HEK293 (cell line): ENCODE results near the gene TIMM17B.

Experiments used
- CTCF ChIA-PET: fragments of 350-600 bp; formaldehyde crosslinking; extraction: SDS; loops from one replicate; lab custom pipeline; 2021; ENCODE audit warnings: antibody characterized with exemption; lab: Yijun Ruan, JAX
- POLR2A ChIA-PET: fragments of 300-600 bp; formaldehyde crosslinking; extraction: SDS; loops from one replicate; lab custom pipeline; 2020; ENCODE audit warnings: antibody characterized with exemption, inconsistent platforms; lab: Yijun Ruan, JAX
- H3K27ac ChIP-seq: fragments of 200-500 bp; sonication (Bioruptor generic); 2 replicates; pipeline ENCODE4 v1.5.1; 2014; ENCODE audit warnings: low read depth, low read length, control low read depth, inconsistent platforms; ENCODE audit errors: extremely low read depth
- H3K36me3 ChIP-seq, 2 experiments: fragments of 200-500 bp in 1 of 2; sonication (Bioruptor generic) in 1 of 2; 1 replicate in 1 of 2; 2 replicates in 1 of 2; pipeline ENCODE4 v1.5.1; 2014 to 2017; ENCODE audit warnings: inconsistent platforms in 2 of 2, low read length in 2 of 2; ENCODE audit not compliant: control insufficient read depth in 2 of 2, insufficient read depth in 1 of 2
- H3K4me1 ChIP-seq: fragments of 200-500 bp; sonication (Bioruptor generic); 2 replicates; pipeline ENCODE4 v1.5.1; 2014; ENCODE audit warnings: mild to moderate bottlenecking, low read length, inconsistent platforms; ENCODE audit not compliant: control insufficient read depth, insufficient read depth
- H3K4me3 ChIP-seq: 2 replicates; pipeline ENCODE4 v1.5.1; 2011; ENCODE audit warnings: low read depth, mild to moderate bottlenecking, control low read depth, low read length, moderate library complexity
- H3K9me3 ChIP-seq: fragments of 200-500 bp; sonication (Bioruptor generic); 2 replicates; pipeline ENCODE4 v1.5.1; 2014; ENCODE audit warnings: low read depth, low read length, inconsistent platforms; ENCODE audit not compliant: control insufficient read depth, insufficient read depth
- BCL11A ChIP-seq: fragments of 450-650 bp; formaldehyde crosslinking; IDR thresholded peaks from 2 replicates; pipeline ENCODE4 v1.5.1; 2016; ENCODE audit warnings: low read depth, missing biosample characterization, missing genetic modification characterization
- FEZF1 ChIP-seq: fragments of 450-650 bp; formaldehyde crosslinking; IDR thresholded peaks from 2 replicates; pipeline ENCODE4 v1.5.1; 2016; ENCODE audit warnings: missing biosample characterization, missing genetic modification characterization
- GLI4 ChIP-seq: fragments of 450-650 bp; formaldehyde crosslinking; IDR thresholded peaks from 2 replicates; pipeline ENCODE4 v1.5.1; 2016; ENCODE audit warnings: missing biosample characterization, missing genetic modification characterization
- IKZF3 ChIP-seq: fragments of 450-650 bp; IDR thresholded peaks from 2 replicates; pipeline ENCODE4 v1.5.0; 2018; ENCODE audit warnings: missing biosample characterization, mild to moderate bottlenecking, missing genetic modification characterization, moderate library complexity
- KLF16 ChIP-seq: fragments of 450-650 bp; formaldehyde crosslinking; IDR thresholded peaks from 2 replicates; pipeline ENCODE4 v1.5.1; 2017; ENCODE audit warnings: missing biosample characterization, missing genetic modification characterization
- REPIN1 ChIP-seq: fragments of 450-650 bp; formaldehyde crosslinking; IDR thresholded peaks from 2 replicates; pipeline ENCODE4 v1.5.1; 2017; ENCODE audit warnings: missing biosample characterization, missing genetic modification characterization, low read depth
- SP3 ChIP-seq: fragments of 450-650 bp; formaldehyde crosslinking; IDR thresholded peaks from 2 replicates; pipeline ENCODE4 v1.5.1; 2016; ENCODE audit warnings: missing biosample characterization, missing genetic modification characterization
- YY1 ChIP-seq: fragments of 450-650 bp; formaldehyde crosslinking; IDR thresholded peaks from 2 replicates; pipeline ENCODE4 v1.5.1; 2018; ENCODE audit warnings: missing biosample characterization, missing genetic modification characterization
- ZBTB20 ChIP-seq: fragments of 450-650 bp; formaldehyde crosslinking; IDR thresholded peaks from 2 replicates; pipeline ENCODE4 v1.5.1; 2016; ENCODE audit warnings: missing biosample characterization, missing genetic modification characterization
- ZEB2 ChIP-seq: fragments of 450-650 bp; formaldehyde crosslinking; IDR thresholded peaks from 2 replicates; pipeline ENCODE4 v1.5.1; 2016; ENCODE audit warnings: missing biosample characterization, missing genetic modification characterization
- ZFP3 ChIP-seq: fragments of 450-650 bp; formaldehyde crosslinking; IDR thresholded peaks from 2 replicates; pipeline ENCODE4 v1.5.1; 2016; ENCODE audit warnings: low read depth, missing biosample characterization, missing genetic modification characterization
- ZNF121 ChIP-seq: fragments of 450-650 bp; formaldehyde crosslinking; IDR thresholded peaks from 2 replicates; pipeline ENCODE4 v1.5.1; 2016; ENCODE audit warnings: missing biosample characterization, missing genetic modification characterization
- ZNF184 ChIP-seq: fragments of 450-650 bp; IDR thresholded peaks from 2 replicates; pipeline ENCODE4 v1.5.1; 2018; ENCODE audit warnings: missing biosample characterization, mild to moderate bottlenecking, missing genetic modification characterization
- ZNF350 ChIP-seq: fragments of 450-650 bp; formaldehyde crosslinking; IDR thresholded peaks from 2 replicates; pipeline ENCODE4 v1.5.0; 2017; ENCODE audit warnings: missing biosample characterization, mild to moderate bottlenecking, missing genetic modification characterization
- ZNF426 ChIP-seq: fragments of 450-650 bp; formaldehyde crosslinking; IDR thresholded peaks from 2 replicates; pipeline ENCODE4 v1.5.1; 2017; ENCODE audit warnings: missing biosample characterization, missing genetic modification characterization, mild to moderate bottlenecking, inconsistent platforms, moderate library complexity
- ZNF521 ChIP-seq: fragments of 450-650 bp; formaldehyde crosslinking; IDR thresholded peaks from 2 replicates; pipeline ENCODE4 v1.5.1; 2017; ENCODE audit warnings: missing biosample characterization, mild to moderate bottlenecking, missing genetic modification characterization
- ZNF555 ChIP-seq: fragments of 450-650 bp; formaldehyde crosslinking; conservative IDR thresholded peaks from 2 replicates; pipeline ENCODE4 v1.5.1; 2017; ENCODE audit warnings: missing biosample characterization, mild to moderate bottlenecking, missing genetic modification characterization, inconsistent platforms
- ZNF654 ChIP-seq: fragments of 450-650 bp; formaldehyde crosslinking; IDR thresholded peaks from 2 replicates; pipeline ENCODE4 v1.5.1; 2016; ENCODE audit warnings: low read depth, missing biosample characterization, missing genetic modification characterization
- ZNF670 ChIP-seq: fragments of 450-650 bp; formaldehyde crosslinking; IDR thresholded peaks from 2 replicates; pipeline ENCODE4 v1.5.1; 2016; ENCODE audit warnings: missing biosample characterization, missing genetic modification characterization, low read depth
- ZNF777 ChIP-seq: fragments of 450-650 bp; formaldehyde crosslinking; IDR thresholded peaks from 2 replicates; pipeline ENCODE4 v1.5.1; 2017; ENCODE audit warnings: missing biosample characterization, missing genetic modification characterization, borderline replicate concordance
- TF ChIP-seq, protein P1 (sequence below): fragments of 450-650 bp; IDR thresholded peaks from 2 replicates; pipeline ENCODE4 v1.5.1; 2018; ENCODE audit warnings: missing biosample characterization, missing genetic modification characterization
- TF ChIP-seq, protein P2 (sequence below): fragments of 450-650 bp; formaldehyde crosslinking; IDR thresholded peaks from 2 replicates; pipeline ENCODE4 v1.5.1; 2016; ENCODE audit warnings: missing biosample characterization, missing genetic modification characterization
- TF ChIP-seq, protein P3 (sequence below): fragments of 450-650 bp; formaldehyde crosslinking; IDR thresholded peaks from 2 replicates; pipeline ENCODE4 v1.5.1; 2016; ENCODE audit warnings: missing biosample characterization, missing genetic modification characterization
- TF ChIP-seq, protein P4 (sequence below): fragments of 450-650 bp; formaldehyde crosslinking; IDR thresholded peaks from 2 replicates; pipeline ENCODE4 v1.5.1; 2016; ENCODE audit warnings: missing biosample characterization, missing genetic modification characterization

Gene TIMM17B

DNA sequence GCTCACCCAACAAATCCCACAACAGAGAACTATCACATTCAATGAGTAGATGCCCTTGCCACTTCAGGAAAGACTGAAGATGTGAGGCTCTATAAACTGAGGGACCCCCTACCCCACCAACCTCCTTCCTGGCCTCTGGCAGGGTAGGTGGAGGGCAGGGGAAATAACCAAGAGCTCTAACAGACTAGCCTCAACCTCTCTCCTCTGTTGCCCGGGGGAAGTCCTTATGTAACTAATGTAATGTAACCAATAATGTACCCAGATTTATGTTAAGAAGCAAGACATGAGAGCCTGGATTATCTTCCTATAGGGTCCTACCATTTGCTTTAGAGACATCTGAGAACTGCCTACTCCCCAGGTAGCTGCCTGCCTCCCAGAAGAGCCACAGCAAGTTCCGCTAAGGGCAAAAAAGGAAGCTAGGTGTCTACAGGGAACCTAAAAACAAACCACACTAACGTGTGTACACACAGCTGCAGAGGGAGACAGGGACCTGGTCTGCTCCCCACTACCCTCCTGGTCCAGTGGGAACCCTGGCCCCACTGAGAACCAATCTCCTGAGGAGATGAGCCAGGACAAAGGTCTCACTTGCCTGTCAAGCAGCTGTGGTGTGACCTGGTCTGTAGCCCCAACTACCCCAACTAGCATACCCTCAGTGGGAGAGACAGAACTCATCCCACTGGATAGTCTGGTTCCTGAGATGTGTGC is 42.1 kb upstream of the TIMM17B start:
- Histone ChIP-seq H3K4me3 (no peak overlapping the region), H3K4me1 (no peaks in the 10 kb centered on the region), H3K36me3 (peaks cover 0 to 90% of the 10 kb centered on the region in 2 experiments; a peak in 2 of 3 replicates), H3K9me3 (no peaks in the 10 kb centered on the region), H3K27ac (no peak overlapping the region)
- POLR2A ChIA-PET, result no interaction called here
- CTCF ChIA-PET, result interaction anchor here (0.6 to 1.3 kb wide), 2 partner anchors 16 to 400 kb away, joined by 3 read pairs; partner anchors contain the start of gene TBC1D25
- TF ChIP-seq ZNF670, result no peak
- TF ChIP-seq, protein P1, sequence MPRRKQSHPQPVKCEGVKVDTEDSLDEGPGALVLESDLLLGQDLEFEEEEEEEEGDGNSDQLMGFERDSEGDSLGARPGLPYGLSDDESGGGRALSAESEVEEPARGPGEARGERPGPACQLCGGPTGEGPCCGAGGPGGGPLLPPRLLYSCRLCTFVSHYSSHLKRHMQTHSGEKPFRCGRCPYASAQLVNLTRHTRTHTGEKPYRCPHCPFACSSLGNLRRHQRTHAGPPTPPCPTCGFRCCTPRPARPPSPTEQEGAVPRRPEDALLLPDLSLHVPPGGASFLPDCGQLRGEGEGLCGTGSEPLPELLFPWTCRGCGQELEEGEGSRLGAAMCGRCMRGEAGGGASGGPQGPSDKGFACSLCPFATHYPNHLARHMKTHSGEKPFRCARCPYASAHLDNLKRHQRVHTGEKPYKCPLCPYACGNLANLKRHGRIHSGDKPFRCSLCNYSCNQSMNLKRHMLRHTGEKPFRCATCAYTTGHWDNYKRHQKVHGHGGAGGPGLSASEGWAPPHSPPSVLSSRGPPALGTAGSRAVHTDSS (tag by site-specific recombination), result no peak
- TF ChIP-seq YY1, result no peak
- no peak for TF ChIP-seq GLI4 (tag by site-specific recombination)
- TF ChIP-seq FEZF1 (tag by site-specific recombination), result no peak
- TF ChIP-seq ZEB2 (tag by site-specific recombination), result no peak
- TF ChIP-seq, protein P2, sequence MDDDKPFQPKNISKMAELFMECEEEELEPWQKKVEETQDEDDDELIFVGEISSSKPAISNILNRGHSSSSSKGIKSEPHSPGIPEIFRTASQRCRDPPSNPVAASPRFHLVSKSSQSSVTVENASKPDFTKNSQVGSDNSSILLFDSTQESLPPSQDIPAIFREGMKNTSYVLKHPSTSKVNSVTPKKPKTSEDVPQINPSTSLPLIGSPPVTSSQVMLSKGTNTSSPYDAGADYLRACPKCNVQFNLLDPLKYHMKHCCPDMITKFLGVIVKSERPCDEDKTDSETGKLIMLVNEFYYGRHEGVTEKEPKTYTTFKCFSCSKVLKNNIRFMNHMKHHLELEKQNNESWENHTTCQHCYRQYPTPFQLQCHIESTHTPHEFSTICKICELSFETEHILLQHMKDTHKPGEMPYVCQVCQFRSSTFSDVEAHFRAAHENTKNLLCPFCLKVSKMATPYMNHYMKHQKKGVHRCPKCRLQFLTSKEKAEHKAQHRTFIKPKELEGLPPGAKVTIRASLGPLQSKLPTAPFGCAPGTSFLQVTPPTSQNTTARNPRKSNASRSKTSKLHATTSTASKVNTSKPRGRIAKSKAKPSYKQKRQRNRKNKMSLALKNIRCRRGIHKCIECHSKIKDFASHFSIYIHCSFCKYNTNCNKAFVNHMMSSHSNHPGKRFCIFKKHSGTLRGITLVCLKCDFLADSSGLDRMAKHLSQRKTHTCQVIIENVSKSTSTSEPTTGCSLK (tag by site-specific recombination), result no peak
- TF ChIP-seq ZNF777, result no peak
- TF ChIP-seq KLF16 (tag by site-specific recombination), result no peak
- no peak for TF ChIP-seq ZFP3

DNA sequence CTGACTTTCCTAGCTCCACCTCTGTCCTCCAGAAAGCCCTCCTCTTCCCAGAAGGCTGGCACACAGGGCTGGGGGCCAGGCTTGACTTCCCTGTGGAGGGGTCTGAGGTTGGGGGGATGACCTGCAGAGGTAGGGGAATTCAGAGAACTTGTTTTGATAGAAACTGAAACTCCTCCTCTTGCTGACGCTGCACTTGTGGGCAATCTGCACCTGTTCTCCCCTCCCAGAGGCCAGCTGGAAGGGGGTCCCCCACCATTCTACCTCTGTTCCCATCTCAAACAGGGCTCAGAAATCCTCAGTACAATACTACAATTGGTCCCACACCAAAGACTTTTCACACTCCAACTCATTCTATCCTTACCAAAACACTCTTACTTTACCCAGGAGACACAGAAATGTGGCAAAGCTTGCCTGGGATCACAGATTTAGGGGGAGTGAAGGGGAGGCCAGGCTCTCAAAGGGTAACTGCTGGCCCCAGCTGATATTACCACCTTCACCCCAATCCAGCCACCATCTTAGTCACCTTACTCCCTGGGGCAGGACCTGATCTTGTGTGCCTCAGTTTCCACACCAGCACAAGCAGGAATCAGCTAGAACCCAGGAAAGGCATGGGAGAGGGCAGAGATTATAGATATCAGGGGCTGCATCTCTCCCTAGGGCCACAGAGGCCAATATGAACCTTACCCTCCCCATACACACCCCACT is 41.3 kb upstream of the TIMM17B start:
- POLR2A ChIA-PET, result no interaction called here
- CTCF ChIA-PET, result interaction anchor here (0.6 to 0.7 kb wide), 3 partner anchors 76 to 400 kb away, joined by 3 to 5 read pairs (median 3); partner anchors contain the start of gene TBC1D25
- Histone ChIP-seq H3K27ac (no peak overlapping the region), H3K36me3 (peaks cover 0 to 90% of the 10 kb centered on the region in 2 experiments; a peak in 1 of 3 replicates), H3K9me3 (no peaks in the 10 kb centered on the region), H3K4me3 (no peak overlapping the region), H3K4me1 (no peaks in the 10 kb centered on the region)
- TF ChIP-seq, protein P3, sequence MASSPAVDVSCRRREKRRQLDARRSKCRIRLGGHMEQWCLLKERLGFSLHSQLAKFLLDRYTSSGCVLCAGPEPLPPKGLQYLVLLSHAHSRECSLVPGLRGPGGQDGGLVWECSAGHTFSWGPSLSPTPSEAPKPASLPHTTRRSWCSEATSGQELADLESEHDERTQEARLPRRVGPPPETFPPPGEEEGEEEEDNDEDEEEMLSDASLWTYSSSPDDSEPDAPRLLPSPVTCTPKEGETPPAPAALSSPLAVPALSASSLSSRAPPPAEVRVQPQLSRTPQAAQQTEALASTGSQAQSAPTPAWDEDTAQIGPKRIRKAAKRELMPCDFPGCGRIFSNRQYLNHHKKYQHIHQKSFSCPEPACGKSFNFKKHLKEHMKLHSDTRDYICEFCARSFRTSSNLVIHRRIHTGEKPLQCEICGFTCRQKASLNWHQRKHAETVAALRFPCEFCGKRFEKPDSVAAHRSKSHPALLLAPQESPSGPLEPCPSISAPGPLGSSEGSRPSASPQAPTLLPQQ (tag by site-specific recombination), result no peak
- TF ChIP-seq ZNF184 (tag by site-specific recombination) (no peak), SP3 (tag by site-specific recombination) (no peak), BCL11A (tag by site-specific recombination) (no peak), ZNF555 (tag by site-specific recombination) (no peak), ZNF426 (tag by site-specific recombination) (no peak), ZNF654 (tag by site-specific recombination) (no peak), ZBTB20 (tag by site-specific recombination) (no peak), ZNF350 (tag by site-specific recombination) (no peak), REPIN1 (no peak), IKZF3 (tag by site-specific recombination) (no peak), ZNF121 (tag by site-specific recombination) (no peak), ZNF521 (tag by site-specific recombination) (no peak)
- TF ChIP-seq, protein P4, sequence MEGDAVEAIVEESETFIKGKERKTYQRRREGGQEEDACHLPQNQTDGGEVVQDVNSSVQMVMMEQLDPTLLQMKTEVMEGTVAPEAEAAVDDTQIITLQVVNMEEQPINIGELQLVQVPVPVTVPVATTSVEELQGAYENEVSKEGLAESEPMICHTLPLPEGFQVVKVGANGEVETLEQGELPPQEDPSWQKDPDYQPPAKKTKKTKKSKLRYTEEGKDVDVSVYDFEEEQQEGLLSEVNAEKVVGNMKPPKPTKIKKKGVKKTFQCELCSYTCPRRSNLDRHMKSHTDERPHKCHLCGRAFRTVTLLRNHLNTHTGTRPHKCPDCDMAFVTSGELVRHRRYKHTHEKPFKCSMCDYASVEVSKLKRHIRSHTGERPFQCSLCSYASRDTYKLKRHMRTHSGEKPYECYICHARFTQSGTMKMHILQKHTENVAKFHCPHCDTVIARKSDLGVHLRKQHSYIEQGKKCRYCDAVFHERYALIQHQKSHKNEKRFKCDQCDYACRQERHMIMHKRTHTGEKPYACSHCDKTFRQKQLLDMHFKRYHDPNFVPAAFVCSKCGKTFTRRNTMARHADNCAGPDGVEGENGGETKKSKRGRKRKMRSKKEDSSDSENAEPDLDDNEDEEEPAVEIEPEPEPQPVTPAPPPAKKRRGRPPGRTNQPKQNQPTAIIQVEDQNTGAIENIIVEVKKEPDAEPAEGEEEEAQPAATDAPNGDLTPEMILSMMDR (tag by site-specific recombination), result no peak
